Activated CD8-positive, alpha-beta memory T cell treated with anti-CD3 and anti-CD28 coated beads for 1 hour (primary cell): Measurements from ENCODE around the gene SERTAD1.
"Not testable (repeated sequence)": the region's sequence is repeated elsewhere in the genome, so short reads cannot be mapped to it uniquely, and the experiment has no call there.

Experiments used
- DNase-seq, 2 donors: peaks; one replicate each; pipeline ENCODE4 v3.0.0-alpha.2; 2020; ENCODE audit warnings: low read depth in 1 of 2; ENCODE audit errors: extremely low read depth in 1 of 2

The SERTAD1 gene

GRCh38 chr19:40452016-40452415 is 26.2 kb upstream of the SERTAD1 start:
- no peak for DNase-seq

GRCh38 chr19:40450664-40451063 is 24.9 kb upstream of the SERTAD1 start:
- DNase-seq = no peak

GRCh38 chr19:40449506-40449905 is 23.7 kb upstream of the SERTAD1 start:
- DNase-seq = no peak

GRCh38 chr19:40446263-40446784 is 20.5 kb upstream of the SERTAD1 start:
- no peak for DNase-seq

- no peak for DNase-seq
Measured at GRCh38 chr19:40445780-40446262, 20.0 kb upstream of the SERTAD1 start.

GRCh38 chr19:40444825-40445312 is 19.1 kb upstream of the SERTAD1 start:
- DNase-seq = no peak

- DNase-seq = peak; percentile 88 to 94
Measured at GRCh38 chr19:40444000-40444824, 18.4 kb upstream of the SERTAD1 start, which contains the start of gene SERTAD3. SERTAD3 (minus strand) TSS chr19:40444335; CDS start chr19:40442080, 2,255 bp downstream.

GRCh38 chr19:40443131-40443999 is 17.6 kb upstream of the SERTAD1 start:
- DNase-seq = peak; percentile 98

- DNase-seq = no peak
Measured at GRCh38 chr19:40442328-40443130, 16.7 kb upstream of the SERTAD1 start.

GRCh38 chr19:40441719-40442253 is 16.0 kb upstream of the SERTAD1 start:
- no peak for DNase-seq

GRCh38 chr19:40438284-40438683 is 12.5 kb upstream of the SERTAD1 start:
- no peak for DNase-seq

- DNase-seq = peak in 1 of 2 donors; percentile 32
Measured at GRCh38 chr19:40433391-40434216, 7.8 kb upstream of the SERTAD1 start.

GRCh38 chr19:40432760-40433159 is 7.0 kb upstream of the SERTAD1 start:
- DNase-seq = not testable (repeated sequence)

- no peak for DNase-seq
Measured at GRCh38 chr19:40431698-40432097, 5.9 kb upstream of the SERTAD1 start.

- not testable (repeated sequence) for DNase-seq
Measured at GRCh38 chr19:40430242-40430641, 4.5 kb upstream of the SERTAD1 start.

GRCh38 chr19:40428197-40428596 is 2.4 kb upstream of the SERTAD1 start:
- not testable (repeated sequence) for DNase-seq

- DNase-seq = no peak
Measured at GRCh38 chr19:40424637-40425449, 949 bp downstream of the SERTAD1 start.

GRCh38 chr19:40423938-40424337 is 1.9 kb downstream of the SERTAD1 start:
- DNase-seq = no peak
